Breast epithelium (tissue), 4 donors: ENCODE results near the gene DISP3. TPM values are rescaled to one million over a fixed set of nuclear protein-coding genes. Genes with fewer than 3 reads are reported as not detected.

Source experiments
- DNase-seq, 2 donors: peaks; one replicate each; pipeline ENCODE4 v3.0.0-alpha.2; 2019; ENCODE audit warnings: low spot score in 2 of 2
- H3K27ac ChIP-seq, 2 donors: fragments of 200-600 bp; sonication (generic) in 1 of 2; one replicate each; pipeline ENCODE4 v1.5.1; 2016 to 2019; ENCODE audit warnings: mild to moderate bottlenecking in 1 of 2
- H3K27me3 ChIP-seq, 2 donors: fragments of 200-600 bp; sonication (generic) in 1 of 2; one replicate each; pipeline versions ENCODE4 v1.5.1 to v1.6.0; 2017 to 2019; ENCODE audit warnings: control low read depth in 1 of 2, mild to moderate bottlenecking in 1 of 2
- H3K36me3 ChIP-seq: fragments of 200-600 bp; one replicate; pipeline ENCODE4 v1.5.1; 2019
- H3K4me1 ChIP-seq, 2 donors: fragments of 200-600 bp; sonication (generic); one replicate each; pipeline ENCODE4 v1.5.1; 2016 to 2019; ENCODE audit warnings: control low read depth in 1 of 2
- H3K4me3 ChIP-seq, 3 donors: fragments of 200-600 bp; sonication (generic); 1 replicate in 2 of 3; 2 replicates in 1 of 3; pipeline ENCODE4 v1.5.1; 2016 to 2019; ENCODE audit warnings: mild to moderate bottlenecking in 3 of 3, moderate library complexity in 2 of 3
- H3K9me3 ChIP-seq, 2 donors: fragments of 200-600 bp; sonication (generic) in 1 of 2; one replicate each; pipeline ENCODE4 v1.5.1; 2016 to 2019; ENCODE audit warnings: control low read depth in 1 of 2
- POLR2A ChIP-seq: fragments of 450-650 bp; IDR thresholded peaks from one replicate; pipeline ENCODE4 v1.6.1; 2016; ENCODE audit warnings: antibody characterized with exemption, mild to moderate bottlenecking, moderate library complexity
- POLR2AphosphoS5 ChIP-seq, 3 donors: sonication (generic); formaldehyde crosslinking; IDR thresholded peaks; one replicate each; pipeline ENCODE4 v1.6.1; 2017; ENCODE audit warnings: antibody characterized with exemption in 3 of 3
- intact Hi-C: fragments of 100-400 bp; cut with DNase I; formaldehyde crosslinking; loops from one replicate; pipeline ENCODE4 v1.15.1; 2023; ENCODE audit warnings: low total_unique reads
- total RNA-seq, 3 donors: library from RNA; depleted of rRNA; stranded (reverse); fragments of >200 nt; gene quantifications; one replicate each; pipeline ENCODE4 v1.1.0, GENCODE V29; 2016
- TF ChIP-seq, protein P1 (sequence below), 3 donors: fragments of 450-650 bp; IDR thresholded peaks; one replicate each; pipeline ENCODE4 v1.5.1; 2016 to 2017; ENCODE audit warnings: antibody characterized with exemption in 3 of 3, mild to moderate bottlenecking in 3 of 3, moderate library complexity in 3 of 3

DISP3 gene
- total RNA-seq, 3 donors from 2014 or later = 0.88 TPM; not detected in 2

DNA sequence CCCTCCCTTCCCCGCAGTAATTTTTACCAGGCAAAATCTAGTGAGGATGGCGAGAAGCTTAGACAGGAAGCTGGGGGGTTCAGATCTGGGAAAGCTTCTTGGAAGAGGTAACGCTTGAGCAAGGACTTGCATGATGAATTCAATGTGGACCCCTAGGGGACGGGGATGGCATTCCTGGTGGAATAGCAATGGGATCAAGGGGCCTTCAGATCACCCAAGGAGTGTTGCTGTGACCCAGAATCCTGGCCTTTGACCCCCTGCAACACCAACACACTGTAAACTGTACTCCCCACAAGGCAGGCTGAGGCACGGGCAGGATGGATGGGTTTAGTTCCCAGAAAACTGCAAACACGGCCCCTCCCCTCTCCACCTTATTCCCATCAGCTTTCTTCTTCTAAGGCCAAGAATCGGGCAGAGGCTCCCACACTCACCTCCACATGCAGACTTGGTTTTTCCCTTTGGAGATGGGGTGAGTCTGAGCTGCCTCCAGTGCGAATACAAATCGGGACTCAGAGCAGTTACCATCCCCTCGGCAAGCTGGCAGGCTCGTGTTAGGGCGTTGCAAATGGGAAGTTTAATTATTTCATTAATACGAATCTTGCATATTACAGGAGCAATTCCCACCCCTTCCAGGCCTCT is 20.1 kb downstream of the DISP3 start:
- peaks cover 5 to 10% of the 10 kb centered on the region in 2 donors for H3K9me3 ChIP-seq
- no peaks in the 10 kb centered on the region for H3K4me1 ChIP-seq
- no peak overlapping the region for H3K4me3 ChIP-seq
- H3K36me3 ChIP-seq = no peaks in the 10 kb centered on the region
- H3K27ac ChIP-seq = no peak overlapping the region
- TF ChIP-seq, protein P1, sequence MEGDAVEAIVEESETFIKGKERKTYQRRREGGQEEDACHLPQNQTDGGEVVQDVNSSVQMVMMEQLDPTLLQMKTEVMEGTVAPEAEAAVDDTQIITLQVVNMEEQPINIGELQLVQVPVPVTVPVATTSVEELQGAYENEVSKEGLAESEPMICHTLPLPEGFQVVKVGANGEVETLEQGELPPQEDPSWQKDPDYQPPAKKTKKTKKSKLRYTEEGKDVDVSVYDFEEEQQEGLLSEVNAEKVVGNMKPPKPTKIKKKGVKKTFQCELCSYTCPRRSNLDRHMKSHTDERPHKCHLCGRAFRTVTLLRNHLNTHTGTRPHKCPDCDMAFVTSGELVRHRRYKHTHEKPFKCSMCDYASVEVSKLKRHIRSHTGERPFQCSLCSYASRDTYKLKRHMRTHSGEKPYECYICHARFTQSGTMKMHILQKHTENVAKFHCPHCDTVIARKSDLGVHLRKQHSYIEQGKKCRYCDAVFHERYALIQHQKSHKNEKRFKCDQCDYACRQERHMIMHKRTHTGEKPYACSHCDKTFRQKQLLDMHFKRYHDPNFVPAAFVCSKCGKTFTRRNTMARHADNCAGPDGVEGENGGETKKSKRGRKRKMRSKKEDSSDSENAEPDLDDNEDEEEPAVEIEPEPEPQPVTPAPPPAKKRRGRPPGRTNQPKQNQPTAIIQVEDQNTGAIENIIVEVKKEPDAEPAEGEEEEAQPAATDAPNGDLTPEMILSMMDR (IDR thresholded peaks at IDR 0.05) = no peak
- TF ChIP-seq POLR2A = no peak
- TF ChIP-seq POLR2AphosphoS5 (IDR thresholded peaks at IDR 0.05) = no peak
- intact Hi-C loops = no loop called here
- peak in 1 of 2 donors; percentile 19 for DNase-seq
- H3K27me3 ChIP-seq = no peaks in the 10 kb centered on the region

DNA sequence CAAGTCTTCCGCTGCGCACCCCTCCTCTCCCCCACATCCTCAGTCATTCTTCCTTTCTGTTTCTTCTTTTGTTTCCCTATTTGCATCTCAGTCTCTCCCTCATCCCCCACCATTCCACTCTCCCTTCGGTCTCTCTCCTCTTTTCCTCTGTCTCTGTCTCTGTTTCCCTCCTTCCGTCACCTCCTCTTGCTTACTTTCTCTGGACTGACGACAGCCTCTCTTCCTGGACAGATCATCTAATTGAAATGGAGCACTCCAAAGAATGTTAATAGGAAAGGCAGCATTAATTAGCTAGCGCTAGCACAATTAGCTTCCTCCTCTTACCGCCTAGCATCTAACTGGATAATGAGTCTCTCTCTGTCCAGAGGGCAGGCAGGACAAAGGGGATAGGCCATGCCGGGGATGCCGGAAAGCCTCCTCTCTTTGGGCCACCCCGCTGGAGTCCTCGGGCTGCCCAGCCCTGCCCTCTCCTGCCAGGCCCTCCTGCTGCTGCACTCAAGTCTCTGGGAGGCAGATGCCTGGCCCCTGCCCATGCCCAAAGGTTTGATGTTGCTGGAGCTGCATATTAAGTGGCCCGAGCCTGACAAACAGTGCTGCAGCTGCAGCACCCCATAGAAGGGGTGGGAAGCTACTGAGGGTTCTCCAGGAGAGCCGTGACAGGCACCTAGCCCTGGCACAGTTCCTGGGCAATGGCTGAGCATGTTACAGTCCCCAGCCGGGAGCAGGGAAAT is 20.8 kb downstream of the DISP3 start:
- H3K36me3 ChIP-seq = no peaks in the 10 kb centered on the region
- no peaks in the 10 kb centered on the region for H3K4me1 ChIP-seq
- H3K27ac ChIP-seq = no peak overlapping the region
- intact Hi-C loops = no loop called here
- peaks cover 12 to 16% of the 10 kb centered on the region in 2 donors for H3K9me3 ChIP-seq
- TF ChIP-seq POLR2A = no peak
- TF ChIP-seq, protein P1 (IDR thresholded peaks at IDR 0.05) = no peak
- TF ChIP-seq POLR2AphosphoS5 (IDR thresholded peaks at IDR 0.05) = no peak
- DNase-seq = peak in 1 of 2 donors; percentile 37
- H3K4me3 ChIP-seq = no peak overlapping the region
- H3K27me3 ChIP-seq = no peaks in the 10 kb centered on the region

DNA sequence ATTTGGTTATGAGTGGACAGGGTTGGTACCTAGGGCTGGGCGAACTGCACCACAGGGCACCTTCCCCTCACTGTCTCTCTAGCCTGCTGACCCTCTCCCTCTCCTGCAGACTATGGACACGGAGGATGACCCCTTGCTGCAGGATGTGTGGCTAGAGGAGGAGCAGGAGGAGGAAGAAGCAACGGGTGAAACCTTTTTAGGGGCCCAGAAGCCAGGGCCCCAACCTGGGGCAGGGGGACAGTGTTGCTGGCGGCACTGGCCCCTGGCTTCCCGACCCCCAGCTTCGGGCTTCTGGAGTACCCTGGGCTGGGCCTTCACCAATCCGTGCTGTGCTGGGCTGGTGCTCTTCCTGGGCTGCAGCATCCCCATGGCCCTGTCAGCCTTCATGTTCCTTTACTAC is 21.9 kb downstream of the DISP3 start:
- H3K27ac ChIP-seq = no peak overlapping the region
- no peaks in the 10 kb centered on the region for H3K36me3 ChIP-seq
- peaks cover 23 to 24% of the 10 kb centered on the region in 2 donors for H3K9me3 ChIP-seq
- intact Hi-C loops = no loop called here
- no peak overlapping the region for H3K4me3 ChIP-seq
- no peaks in the 10 kb centered on the region for H3K4me1 ChIP-seq
- no peak for TF ChIP-seq POLR2AphosphoS5 (IDR thresholded peaks at IDR 0.05)
- no peak for TF ChIP-seq POLR2A
- TF ChIP-seq, protein P1 (IDR thresholded peaks at IDR 0.05) = no peak
- DNase-seq = peak in 1 of 2 donors; percentile 9
- H3K27me3 ChIP-seq = no peaks in the 10 kb centered on the region

DNA sequence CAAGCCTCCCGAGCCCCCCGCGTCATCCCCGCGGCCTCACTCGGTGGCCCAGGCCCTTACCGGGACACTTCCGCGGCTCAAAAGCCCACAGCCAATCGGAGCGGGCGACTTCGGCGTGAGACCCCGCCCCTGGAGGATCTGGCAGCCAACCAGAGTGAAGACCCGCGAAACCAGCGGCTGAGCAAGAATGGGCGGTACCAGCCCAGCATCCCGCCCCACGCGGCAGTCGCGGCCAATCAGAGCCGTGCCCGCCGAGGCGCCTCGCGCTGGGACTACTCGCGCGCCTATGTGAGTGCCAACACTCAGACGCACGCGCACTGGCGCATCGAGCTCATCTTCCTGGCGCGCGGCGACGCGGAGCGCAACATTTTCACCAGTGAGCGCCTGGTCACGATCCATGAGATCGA is 22.5 kb downstream of the DISP3 start:
- no peaks in the 10 kb centered on the region for H3K4me1 ChIP-seq
- TF ChIP-seq, protein P1 (IDR thresholded peaks at IDR 0.05) = no peak
- no peak for TF ChIP-seq POLR2A
- TF ChIP-seq POLR2AphosphoS5 (IDR thresholded peaks at IDR 0.05) = no peak
- H3K27ac ChIP-seq = no peak overlapping the region
- intact Hi-C loops = no loop called here
- peak overlapping the region in 1 of 3 donors; percentile 15 for H3K4me3 ChIP-seq
- H3K9me3 ChIP-seq = peaks cover 24 to 29% of the 10 kb centered on the region in 2 donors
- DNase-seq = peak in 1 of 2 donors; percentile 51
- H3K27me3 ChIP-seq = no peaks in the 10 kb centered on the region
- no peaks in the 10 kb centered on the region for H3K36me3 ChIP-seq

DNA sequence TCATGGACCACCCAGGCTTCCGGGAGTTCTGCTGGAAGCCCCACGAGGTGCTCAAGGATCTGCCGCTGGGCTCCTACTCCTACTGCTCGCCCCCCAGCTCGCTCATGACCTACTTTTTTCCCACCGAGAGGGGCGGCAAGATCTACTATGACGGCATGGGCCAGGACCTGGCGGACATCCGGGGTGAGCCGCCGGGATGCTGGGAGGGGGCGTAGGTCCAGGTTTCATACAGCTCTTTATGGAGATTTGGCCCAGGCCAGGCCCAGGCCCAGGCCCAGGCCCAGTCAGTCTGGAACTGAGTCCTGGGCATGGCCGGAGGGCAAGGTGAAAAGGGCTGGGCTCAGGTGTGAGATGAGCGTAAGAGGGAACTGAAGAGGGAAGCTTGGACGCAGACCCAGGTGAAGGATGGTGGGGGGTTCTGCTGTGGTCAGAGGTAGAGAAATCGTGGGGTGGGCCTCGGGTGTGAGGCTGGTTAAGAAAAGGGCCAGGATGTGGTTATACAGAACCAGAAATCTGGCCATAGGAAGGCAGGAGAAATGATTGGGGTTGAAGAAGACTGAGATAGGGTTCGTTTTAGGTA is 23.0 kb downstream of the DISP3 start:
- H3K4me3 ChIP-seq = peak overlapping the region in 1 of 3 donors; percentile 15
- DNase-seq = no peak
- H3K27me3 ChIP-seq = no peaks in the 10 kb centered on the region
- no peaks in the 10 kb centered on the region for H3K4me1 ChIP-seq
- no peaks in the 10 kb centered on the region for H3K36me3 ChIP-seq
- intact Hi-C loops = no loop called here
- H3K9me3 ChIP-seq = peaks cover 29 to 34% of the 10 kb centered on the region in 2 donors
- no peak overlapping the region for H3K27ac ChIP-seq
- no peak for TF ChIP-seq POLR2A
- TF ChIP-seq, protein P1 (IDR thresholded peaks at IDR 0.05) = no peak
- no peak for TF ChIP-seq POLR2AphosphoS5 (IDR thresholded peaks at IDR 0.05)
